Stimulated activated CD4-positive, alpha-beta T cell treated with anti-CD3 and anti-CD28 coated beads, Interleukin-1b, Interleukin-23, amount 100 ng/mL, for 24 hours (primary cell): Measurements from ENCODE around the gene ZPLD1.

Source experiments
- DNase-seq, 4 experiments: peaks; one replicate each; pipeline ENCODE4 v3.0.0-alpha.2; 2020; ENCODE audit warnings: low read depth in 4 of 4, low spot score in 1 of 4

Gene ZPLD1

DNA sequence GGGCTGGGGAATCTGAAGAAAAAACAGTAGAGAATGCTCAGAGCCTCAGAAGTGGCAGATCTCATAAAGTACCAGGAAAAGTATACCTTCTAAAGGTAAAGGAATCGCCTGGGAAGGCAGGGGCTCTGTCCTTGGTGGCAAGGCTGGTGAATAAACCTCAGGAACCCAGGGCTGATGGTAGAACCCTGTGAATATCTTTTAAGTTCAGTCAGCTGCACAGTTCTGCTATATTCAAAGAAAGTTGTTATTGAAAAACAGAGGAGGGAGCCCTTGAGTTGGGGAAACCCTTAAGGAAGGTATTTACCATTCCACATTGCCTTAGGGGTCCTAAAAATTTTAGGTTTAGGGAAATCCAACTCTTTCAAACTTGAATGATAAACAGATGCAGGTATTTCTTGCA lies 31.2 kb downstream of the ZPLD1 start:
- no peak for DNase-seq

DNA sequence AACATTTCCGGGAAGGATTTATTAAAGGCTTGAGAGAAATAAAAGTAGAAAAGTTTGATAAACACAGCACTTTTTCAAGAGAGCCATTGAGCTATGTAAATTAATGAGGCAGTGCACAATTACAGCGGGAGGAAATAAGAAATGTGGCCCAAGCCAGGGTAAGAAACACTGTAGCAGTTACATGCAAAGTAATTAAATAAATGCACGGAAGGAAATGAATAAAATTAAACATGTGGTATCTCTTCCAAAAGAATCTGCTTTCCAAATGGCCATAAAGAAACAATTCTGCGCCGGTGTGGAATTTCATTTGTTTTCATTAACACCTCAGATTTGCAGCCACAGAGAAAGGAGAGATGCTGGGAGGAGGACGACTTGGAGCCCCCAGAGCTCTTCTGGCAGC lies 35.3 kb downstream of the ZPLD1 start:
- no peak for DNase-seq

DNA sequence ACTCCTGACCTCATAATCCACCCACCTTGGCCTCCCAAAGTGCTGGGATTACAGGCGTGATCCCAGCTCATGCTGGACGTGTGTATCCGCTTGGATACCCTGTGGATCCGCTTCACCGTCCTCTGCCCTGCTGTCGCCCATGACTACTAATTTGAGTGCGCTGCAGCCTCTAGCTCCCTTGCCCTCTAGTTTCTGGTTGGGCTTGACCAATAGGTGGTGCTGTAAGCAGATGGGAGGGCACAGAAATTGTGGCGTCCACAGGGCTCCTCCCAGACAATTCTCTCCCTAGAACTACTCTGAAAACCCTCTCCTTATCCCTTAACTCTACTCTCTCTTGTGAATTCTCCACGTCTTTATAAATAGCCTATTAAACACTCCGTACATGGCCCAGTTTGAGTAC lies 36.2 kb downstream of the ZPLD1 start:
- DNase-seq, result no peak

DNA sequence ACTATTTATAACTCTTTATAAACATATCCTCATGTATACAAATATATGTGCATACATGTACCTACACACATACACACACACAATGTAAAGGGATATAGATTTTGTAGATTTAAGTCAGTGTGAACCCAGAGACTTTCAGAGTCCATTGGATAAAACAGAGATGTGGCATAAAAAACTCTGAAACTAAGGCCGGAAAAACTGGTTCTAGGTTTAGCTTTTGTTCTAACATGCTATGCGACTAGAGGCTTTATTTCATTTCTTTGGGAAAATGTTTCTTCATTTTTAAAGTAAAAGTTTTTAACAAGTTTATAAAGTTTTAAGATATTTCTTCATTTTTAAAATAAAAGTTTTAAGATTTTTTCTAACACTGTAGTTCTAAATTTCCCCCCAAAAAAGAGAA lies 36.7 kb downstream of the ZPLD1 start:
- DNase-seq, result no peak

DNA sequence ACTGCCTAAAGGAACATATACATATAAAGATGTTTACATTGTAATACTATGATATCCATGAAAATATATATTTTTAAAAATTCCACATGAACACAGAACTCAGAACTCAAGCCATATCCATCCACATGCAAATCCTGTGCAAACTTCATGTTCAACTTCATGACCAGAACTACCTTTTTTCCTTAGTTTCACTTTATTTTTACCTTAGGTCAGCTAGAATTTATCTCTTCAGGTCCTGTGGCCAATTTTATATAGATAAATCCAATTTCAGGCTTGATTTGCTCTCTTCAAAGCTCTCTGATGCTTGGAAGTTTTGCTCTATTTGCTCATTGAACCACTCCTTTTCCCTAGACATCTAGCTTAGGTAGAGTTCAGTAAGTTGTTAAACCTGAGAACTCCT lies 38.8 kb downstream of the ZPLD1 start:
- DNase-seq, result no peak

DNA sequence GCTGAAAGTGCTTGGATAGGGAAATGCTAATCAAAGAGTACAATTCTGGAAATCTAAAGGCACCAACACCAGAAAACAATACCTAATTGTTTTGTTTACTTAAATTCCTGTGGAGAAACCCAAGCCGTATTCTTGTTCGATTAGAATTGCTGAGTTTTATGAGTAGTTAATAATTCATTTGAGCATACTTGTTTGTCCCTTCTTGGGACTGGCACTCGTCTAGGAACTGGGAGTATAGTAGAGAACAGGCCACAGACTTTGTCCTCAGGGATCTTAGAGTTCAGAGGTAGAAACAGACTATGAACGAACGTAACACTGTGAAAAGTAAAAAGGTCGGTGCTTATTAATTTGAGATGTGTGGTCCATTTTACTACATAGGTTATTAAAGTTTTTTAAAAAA lies 39.4 kb downstream of the ZPLD1 start:
- DNase-seq, result no peak

DNA sequence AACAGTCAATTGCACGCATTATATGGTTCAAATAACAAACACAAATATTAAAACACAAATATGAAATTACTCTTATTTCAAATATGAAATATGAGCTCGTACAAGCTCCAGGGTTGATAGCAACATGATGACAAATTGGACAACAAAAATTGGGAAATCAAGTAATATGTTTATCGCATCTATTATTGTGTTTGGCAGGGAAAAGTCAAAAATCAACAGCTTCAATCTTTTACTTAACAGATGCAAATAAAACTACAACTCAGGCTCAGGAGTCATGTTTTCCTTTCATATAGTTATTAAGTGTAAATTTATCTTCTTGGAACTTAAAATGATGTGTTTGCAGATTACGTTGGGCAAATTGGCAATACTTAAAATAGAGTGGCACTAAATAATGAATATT lies 41.4 kb downstream of the ZPLD1 start:
- DNase-seq, result no peak

DNA sequence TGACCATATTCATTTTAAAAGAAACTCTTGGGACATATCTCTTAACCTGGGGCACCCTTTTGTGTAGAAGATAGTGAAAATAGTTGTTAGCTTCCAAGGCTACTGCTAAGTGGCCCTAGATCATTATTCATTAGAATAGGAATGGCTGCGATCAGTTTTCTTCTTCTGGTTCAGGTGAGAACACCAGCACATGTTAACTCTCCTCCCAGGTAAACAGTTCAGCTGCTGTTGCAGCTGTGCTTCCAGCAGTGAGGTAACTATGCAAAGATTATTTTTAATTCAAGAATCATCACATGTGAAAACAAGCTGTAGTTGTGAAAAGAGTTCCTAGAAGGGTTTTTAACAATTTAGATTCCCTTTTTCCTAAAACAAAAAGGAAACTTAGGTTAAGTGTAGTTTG lies 43.3 kb downstream of the ZPLD1 start:
- no peak for DNase-seq

DNA sequence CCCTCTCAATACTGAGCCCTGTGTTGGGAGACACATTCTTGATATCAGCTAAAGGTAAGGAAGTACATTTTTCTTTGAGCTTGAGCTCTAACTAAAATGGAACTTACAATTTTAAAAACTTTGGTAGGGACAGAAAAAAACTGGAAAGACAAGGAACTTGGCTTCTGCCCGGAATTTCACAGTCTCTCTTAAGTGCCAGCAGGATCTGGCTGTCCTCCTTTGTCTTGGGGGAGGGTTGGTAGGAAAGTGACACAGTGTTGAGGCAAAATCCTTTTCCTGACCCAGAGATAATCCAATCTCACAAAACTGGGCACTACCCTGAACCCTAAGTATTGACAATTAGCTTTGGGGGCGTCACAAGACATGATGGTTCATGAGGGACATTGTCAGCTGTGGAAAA lies 45.3 kb downstream of the ZPLD1 start:
- DNase-seq, result no peak

DNA sequence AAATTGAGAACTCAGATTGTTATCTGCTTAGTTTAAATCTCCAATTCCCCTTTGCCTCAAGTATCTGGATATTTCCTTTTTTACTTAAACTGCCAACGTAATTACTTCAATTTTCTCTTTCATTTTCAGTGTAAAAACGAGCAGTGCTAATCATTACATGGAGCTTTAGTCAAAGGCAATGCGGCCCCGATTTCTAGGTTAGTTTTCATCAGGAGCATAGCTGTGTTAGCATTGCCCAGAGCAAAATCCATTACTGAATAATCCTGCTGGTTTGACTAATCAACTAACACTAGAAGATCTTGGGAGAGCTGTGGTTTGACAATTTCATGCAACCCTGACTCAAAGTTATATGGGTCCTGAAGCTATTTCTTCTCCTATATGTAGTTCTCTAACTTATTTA lies 46.2 kb downstream of the ZPLD1 start:
- DNase-seq, result no peak

DNA sequence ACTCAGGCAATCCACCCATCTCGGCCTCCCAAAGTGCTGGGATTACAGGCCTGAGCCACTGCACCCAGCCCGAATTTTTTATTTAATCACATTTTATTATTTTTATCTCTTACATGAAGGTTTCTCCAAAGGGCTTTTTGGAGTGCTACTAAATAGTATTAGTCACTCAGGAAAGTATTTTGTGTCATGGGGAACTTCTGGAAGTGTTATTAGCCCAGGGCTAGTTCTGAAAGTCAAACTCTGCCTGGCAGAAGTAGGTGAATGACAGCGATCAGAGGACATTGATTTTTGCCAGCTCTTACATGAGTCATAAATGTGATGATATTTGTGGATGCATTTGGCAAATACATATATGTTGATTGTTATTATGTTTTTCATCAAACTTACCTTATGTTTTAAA lies 48.7 kb downstream of the ZPLD1 start:
- DNase-seq, result no peak

DNA sequence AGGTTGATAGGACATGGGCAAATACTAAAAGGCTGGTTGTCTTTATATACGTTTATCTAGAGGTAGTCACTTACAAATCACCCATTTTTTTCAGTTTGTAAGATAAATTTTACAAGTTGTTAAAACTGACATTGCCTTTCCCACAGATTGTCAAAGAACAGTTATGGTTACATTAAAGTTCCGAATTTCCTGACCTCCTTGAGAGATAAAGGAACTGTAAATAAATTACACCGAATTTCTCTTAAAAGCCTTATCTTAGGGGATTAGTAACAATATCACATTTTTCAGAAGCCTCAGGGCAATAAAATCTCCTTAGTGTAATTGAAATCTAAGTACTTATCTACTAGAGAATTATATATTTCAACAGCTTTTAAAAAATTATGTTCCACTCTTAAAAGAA lies 49.5 kb downstream of the ZPLD1 start:
- no peak for DNase-seq

DNA sequence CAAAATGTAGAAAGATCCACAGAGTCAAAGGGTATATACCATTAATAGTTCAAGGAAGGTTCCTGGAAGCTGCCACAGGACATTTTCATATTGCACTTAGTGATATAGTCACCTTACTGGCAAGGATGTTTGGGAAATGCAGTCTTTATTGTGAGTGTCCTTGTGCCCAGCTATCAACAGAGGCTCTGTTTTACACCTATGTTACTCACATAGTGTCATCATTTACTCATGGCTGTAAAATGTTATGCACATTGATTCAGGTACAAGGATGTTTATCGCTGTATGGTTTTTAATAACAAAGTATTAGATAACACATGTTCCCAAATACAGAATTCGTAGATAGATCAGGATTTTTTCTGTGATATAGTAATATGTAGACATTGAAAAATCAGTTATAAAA lies 50.9 kb downstream of the ZPLD1 start:
- no peak for DNase-seq

DNA sequence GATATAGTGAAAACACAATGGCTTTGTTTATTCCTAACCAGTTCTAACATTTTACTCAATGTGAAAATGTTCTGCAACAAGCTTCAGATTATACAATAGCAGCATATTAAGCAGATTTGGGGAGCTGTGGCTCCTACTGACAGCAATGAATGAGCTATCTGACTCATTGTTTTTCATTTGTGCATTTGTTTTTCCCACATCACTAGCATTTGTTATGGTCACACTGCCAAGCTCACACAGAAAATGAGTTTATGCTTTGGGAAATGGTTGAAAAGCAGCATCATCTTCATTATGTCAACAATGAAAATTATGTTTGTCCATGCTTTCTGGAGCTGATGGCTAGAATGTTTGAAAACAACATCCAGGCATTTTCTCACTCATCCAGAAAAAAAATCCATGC lies 53.5 kb downstream of the ZPLD1 start:
- no peak for DNase-seq

DNA sequence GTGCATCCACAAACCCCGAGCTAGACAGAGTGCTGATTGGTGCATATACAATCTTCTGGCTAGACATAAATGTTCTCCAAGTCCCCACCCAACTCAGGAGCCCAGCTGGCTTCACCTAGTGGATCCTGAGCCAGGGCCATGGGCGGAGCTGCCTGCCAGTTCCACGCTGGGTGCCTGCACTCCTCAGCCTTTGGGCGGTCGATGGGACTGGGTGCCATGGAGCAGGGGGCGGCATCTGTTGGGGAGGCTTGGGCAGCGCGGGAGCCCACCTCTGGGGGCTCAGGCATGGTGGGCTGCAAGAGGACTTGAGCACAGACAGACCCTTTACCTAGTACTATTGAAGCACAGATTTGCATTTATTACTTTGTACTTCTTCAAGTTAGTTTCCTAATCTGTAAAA lies 57.5 kb downstream of the ZPLD1 start:
- no peak for DNase-seq

DNA sequence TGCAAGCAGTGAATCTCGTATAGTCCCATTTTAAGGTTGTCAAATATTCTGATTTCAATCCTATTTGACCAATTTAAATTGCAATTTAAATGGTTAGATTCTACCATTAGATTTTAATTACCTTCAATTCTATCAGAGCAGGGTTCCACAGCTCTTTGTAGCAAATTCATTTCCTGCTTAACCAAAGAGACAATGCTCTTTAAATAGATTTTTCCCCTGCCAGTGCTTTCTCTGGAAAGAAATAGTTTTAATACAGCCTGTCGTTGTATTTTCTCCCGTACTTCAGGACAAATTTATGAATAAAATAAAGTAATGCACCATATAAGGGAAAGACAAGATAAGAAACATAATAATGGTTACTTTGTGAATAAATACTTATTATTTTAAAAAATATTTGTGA lies 62.8 kb downstream of the ZPLD1 start:
- DNase-seq, result no peak

DNA sequence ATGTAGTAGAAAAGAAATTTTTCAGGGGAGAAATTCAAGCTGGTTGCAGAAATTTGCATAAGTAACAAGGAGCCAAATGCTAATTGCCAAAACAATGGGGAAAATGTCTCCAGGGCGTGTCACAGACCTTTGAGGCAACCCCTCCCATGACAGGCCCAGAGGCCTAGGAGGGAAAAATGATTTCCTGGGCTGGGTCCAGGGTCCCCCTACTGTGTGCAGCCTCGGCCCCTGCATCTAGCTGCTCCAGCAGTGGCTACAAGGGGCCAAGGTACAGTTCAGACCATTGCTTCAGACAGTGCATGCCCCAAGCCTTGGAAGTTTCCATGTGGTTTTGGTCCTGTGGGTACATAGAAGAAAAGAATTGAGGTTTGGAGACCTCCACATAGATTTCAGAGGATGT lies 70.7 kb downstream of the ZPLD1 start:
- no peak for DNase-seq

DNA sequence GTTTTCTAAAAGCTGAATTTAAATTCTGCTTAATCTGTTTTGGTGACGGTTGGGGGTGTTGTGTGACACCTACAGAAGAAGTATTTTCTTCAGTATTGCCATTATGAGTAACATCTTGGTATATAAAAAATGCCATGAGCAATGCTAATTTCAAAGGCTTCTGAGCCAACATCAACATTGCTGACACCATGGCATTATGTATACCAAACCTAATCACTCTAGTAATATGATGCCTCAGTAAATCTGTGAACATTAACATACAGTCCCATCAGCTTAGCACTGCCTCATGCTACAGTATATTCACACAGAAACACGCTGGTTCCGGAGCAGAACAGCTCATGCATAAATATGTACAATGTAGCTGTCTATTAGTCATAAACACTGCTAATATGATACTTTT lies 75.8 kb downstream of the ZPLD1 start:
- DNase-seq, result no peak

DNA sequence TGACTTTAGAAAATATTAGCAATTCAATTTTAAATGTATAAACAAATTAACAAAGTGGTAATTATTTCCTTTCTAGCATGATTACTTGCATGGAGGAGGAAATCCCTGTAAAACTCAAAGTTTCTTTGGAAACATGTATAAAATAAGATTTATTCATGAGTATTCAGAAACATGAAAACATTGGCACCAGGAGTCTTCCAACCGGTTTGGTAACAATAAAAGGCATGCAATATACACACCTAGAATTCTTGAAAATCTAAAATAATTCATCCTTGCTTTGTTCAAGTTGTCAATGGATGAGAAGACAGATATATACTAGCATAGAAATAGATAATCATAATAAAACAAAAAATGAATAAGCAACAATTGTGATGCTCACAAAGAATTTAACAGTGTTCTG lies 76.4 kb downstream of the ZPLD1 start:
- DNase-seq, result no peak

DNA sequence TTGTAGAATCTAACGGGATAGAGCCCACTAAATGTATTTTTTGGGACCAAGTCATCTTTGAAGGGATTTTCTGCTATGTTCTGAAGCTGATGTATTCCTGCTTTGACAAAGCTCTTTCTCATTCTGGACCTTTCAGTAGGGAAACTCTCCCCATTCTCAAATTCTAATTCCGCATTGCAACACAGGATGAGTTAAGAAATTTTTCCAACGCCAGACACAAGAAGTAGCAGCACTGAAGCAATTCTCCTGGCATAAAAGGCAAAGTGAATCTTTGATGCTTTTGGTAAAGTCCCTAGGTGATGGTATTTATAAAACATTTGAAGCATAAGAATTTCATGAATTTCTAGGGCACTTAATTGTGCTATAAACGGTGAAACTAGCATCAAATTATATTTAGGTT lies 76.8 kb downstream of the ZPLD1 start:
- DNase-seq, result no peak

DNA sequence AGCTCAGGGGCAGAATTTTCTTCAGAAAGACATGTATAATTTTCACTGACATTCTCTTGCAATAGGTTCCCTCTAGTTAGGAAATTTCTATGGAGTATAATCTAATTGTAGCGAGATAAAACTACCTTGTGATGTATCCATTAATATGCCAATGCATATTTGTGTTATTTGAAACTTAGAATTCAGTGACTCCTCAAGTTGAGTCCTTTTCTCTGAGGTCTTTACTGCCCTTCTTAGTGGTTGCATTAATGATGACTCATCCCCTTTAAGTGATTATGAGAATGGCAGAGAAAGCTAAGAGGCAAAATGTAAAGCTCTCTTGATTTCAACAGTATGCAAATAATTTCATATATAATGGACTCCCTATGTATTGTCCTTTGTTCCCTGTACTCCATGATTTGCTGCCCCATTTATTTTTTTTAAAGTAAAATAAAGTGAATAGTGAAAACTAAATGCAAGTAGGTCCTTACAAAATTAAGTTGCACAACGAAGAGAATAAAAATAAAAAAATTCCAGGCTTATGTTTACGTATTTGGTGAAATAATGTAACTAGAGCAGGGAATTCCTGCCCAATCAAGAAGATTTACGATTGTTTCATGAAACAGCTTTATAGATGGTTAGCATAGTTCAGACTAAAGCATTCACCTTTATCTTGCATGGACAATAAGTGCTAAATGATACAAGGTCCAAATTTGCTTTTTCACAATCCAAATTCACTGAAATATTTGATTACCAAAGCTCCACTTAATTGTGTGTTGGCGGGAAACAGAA lies 78.1 kb downstream of the ZPLD1 start:
- no peak for DNase-seq

DNA sequence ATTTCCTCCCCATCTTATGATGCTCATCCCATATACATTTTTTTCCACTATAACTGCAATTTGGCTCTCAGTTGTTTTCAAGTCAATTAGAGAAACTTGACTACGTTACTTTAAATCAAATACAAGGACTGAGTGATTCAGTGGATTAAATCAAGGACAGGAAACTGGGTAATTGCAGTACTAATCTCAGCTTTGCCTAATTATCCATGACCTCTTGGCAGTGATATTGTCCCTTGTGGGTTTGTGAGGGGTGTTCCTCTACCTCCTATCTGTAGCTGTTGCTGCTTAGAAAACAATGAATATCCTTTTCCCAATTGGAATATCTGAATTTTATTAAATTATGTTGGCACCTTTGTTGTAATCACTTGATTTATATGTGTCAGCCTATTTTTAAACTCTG lies 79.4 kb downstream of the ZPLD1 start:
- DNase-seq, result no peak

DNA sequence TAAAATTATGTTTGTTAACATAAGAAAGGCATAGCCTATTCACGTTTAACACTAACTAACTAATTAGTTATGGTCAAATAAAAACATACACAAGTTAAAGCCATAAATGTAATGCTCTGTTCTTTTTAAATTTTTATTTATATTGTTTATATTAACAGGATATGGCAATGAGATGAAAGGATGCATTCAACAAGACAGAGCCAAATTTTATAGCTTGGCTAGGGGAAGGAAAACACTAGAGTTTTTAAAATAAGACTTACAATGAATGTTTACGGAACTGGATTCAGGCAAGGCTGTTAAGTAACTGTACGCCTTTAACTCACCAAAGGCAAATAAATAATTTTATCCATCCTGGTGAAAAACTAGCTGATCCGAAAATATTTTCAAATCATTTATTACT lies 86.4 kb downstream of the ZPLD1 start:
- no peak for DNase-seq

DNA sequence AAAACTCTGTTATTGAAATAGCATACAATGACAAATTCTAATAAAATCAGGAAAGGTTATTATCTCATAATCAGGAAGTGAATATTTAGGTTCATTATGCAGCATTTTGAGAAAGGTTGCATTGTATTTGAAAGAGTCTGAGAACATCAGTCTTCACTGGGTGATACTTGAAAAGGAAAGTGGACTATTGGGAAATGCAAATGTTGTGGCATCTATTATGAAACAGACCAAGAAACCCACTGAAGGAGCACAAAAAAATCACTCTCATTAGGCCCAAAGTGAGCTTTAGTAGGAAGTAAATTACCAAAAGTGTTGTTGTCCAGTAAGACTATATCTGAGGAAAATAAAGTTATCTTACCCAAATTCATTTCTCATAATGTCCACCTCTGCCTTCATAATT lies 90.8 kb downstream of the ZPLD1 start:
- no peak for DNase-seq
